Activated CD8-positive, alpha-beta memory T cell treated with anti-CD3 and anti-CD28 coated beads for 48 hours (primary cell): ENCODE data around the gene PAQR5.
A peak's percentile ranks its signal among the peaks of the same experiment; 100 is the strongest.
"Not testable (repeated sequence)": the region's sequence is repeated elsewhere in the genome, so short reads cannot be mapped to it uniquely, and the experiment has no call there.

Source experiments
- DNase-seq, 3 experiments: peaks; one replicate each; pipeline ENCODE4 v3.0.0-alpha.2; 2020; ENCODE audit warnings: low read depth in 2 of 3, low spot score in 2 of 3

PAQR5 gene

DNA sequence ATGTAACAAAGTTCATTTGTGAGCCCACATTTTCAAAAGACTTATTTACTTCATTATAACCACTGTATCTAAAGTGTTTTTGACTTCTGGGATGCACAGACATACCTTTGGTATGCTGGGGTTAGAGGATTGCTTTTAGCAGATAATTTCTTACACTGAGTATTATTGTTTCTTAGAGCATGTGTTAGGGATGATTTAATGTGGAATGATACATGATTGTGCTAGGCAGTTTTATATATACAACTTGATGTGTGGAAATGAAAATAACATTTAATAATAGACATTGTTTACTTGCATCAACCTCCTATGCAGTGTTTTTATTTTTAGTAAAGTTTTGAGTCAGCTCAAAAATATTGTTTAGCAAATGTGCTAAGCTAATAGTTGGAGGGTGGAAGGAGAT is 118.9 kb downstream of the PAQR5 start:
- DNase-seq, result no peak

GRCh38 chr15:69421498-69421897 is 122.8 kb downstream of the PAQR5 start:
- DNase-seq, result no peak

DNA sequence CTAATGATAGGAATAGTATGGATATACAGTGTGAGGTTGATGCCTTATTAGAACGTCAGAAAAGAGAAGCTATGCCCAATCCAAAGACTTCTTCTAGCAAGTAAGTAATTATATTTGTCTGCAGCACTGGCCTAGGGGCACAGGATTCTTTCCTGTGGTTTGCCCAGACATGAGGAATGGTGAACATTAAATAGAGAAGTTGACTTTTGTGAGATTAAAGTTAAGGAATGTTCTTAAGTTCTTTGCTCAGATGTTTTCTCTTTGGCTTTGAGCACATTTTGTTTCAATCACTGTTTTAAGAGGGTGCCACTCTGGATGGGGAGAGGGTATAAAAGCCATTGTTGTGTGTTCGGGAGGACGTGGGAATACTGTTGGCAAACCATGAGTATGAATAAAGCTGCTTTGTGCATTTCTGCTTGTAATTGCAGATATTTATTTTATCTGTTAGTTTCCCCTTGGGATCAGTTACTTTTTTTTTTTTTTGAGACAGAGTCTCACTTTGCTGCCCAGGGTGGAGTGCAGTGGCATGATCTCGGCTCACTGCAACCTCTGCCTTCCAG is 123.7 kb downstream of the PAQR5 start:
- no peak for DNase-seq

- DNase-seq, result no peak
Measured at GRCh38 chr15:69424001-69424400, 125.3 kb downstream of the PAQR5 start.

DNA sequence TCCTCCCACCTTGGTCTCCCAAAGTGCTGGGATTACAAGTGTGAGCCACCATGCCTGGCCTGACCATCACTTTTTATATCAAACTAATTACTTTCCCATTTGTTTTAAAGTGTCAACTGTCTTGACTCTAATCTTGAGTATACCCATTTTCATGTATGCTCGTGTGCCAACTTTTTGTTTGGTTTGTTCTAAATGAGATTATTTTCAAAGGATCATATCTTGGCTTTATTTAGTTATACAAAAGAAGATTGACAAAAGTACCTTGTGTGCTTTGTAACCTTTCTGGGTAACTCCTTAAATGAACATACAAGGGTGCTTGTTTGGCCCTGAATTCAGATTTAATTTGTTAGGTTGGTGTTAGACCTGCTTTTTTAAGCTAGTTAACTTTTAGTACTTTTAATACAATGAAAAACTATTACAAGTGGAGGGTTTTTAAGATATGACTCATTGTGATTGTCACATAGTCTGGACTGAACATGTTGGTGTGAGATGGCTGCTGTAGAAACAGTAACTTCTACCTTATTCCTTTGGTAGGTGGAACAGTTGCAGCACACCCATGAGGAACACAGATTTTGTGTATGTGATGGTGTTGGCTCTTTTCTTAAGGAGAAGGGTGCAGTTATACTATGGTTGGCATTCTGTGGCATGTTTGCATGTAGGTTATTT is 126.2 kb downstream of the PAQR5 start:
- DNase-seq, result no peak

- DNase-seq, result no peak
Measured at GRCh38 chr15:69433831-69434230, 135.1 kb downstream of the PAQR5 start.

DNA sequence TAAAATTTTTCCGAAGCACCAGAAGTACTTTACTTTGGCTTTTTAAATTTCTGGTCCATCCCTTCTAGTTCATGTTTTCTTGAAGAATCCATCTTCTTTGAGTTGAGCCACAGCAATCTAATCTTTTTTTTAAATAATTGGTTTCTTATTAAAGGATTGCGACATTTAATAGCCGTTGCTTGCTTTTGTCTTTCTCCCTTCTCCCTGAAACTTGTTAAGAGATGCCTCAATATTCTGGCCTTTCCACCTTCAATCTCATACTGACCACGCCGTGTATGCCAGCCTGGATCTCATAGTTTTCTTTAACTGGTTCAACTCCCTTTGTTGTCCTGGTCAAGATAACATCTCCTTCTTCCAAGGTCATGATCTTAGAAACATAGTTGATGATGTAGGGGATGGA is 135.5 kb downstream of the PAQR5 start:
- no peak for DNase-seq

GRCh38 chr15:69434679-69435078 is 136.0 kb downstream of the PAQR5 start:
- DNase-seq, result no peak

- DNase-seq, result no peak
Measured at GRCh38 chr15:69435985-69436384, 137.3 kb downstream of the PAQR5 start.

DNA sequence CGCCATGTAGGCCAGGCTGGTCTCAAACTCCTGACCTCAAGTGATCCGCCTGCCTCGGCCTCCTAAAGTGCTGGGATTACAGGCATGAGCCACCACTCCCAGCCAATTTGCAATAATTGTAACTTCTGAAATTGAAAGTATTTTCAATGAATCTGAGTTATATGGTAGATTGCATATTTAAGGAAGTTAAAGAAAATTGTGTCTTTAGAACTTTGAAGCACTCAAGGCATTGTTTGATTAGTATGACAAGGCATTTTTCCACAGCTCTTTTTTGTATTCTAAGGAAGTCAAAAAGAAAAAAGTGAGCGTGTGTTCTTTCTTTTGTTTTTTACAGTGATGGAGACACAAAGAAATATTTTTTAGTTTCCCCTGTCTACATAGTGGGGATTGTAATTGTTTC is 138.2 kb downstream of the PAQR5 start:
- no peak for DNase-seq

- no peak for DNase-seq
Measured at GRCh38 chr15:69439623-69440022, 140.9 kb downstream of the PAQR5 start.

GRCh38 chr15:69443032-69443611 is 144.4 kb downstream of the PAQR5 start:
- DNase-seq, result no peak

DNA sequence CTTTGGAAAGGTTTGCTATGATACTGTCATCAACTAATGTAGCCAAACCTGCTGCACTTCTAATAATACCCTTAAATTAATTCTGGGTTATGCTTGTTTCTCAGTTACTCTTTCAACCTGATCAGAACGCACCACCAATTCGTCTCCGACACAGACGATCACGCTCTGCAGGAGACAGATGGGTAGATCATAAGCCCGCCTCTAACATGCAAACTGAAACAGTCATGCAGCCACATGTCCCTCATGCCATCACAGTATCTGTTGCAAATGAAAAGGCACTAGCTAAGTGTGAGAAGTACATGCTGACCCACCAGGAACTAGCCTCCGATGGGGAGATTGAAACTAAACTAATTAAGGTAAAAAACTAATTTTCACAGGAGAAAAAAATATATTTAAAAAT is 146.0 kb downstream of the PAQR5 start:
- DNase-seq, result no peak

DNA sequence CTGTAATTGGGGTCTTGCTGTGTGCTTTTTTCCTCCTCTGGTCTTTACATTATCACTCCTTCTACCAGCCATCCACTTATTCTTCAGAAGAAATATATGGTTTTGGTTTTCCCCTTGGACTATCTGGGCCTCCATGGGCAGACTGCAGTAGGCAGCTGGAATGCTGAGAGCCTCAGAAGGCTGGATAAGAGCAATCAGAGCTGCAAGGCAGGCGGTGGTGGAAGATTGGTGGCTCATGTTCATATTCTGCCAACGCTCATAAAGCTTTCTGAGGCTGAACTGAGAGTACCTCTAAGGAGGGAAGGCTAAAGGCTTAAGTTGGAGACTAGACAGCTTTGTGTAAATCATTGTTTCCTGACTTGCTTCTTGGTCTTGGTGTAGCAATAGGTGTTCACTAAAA is 148.2 kb downstream of the PAQR5 start:
- no peak for DNase-seq

- DNase-seq, result not testable (repeated sequence)
Measured at GRCh38 chr15:69450221-69450620, 151.5 kb downstream of the PAQR5 start.

DNA sequence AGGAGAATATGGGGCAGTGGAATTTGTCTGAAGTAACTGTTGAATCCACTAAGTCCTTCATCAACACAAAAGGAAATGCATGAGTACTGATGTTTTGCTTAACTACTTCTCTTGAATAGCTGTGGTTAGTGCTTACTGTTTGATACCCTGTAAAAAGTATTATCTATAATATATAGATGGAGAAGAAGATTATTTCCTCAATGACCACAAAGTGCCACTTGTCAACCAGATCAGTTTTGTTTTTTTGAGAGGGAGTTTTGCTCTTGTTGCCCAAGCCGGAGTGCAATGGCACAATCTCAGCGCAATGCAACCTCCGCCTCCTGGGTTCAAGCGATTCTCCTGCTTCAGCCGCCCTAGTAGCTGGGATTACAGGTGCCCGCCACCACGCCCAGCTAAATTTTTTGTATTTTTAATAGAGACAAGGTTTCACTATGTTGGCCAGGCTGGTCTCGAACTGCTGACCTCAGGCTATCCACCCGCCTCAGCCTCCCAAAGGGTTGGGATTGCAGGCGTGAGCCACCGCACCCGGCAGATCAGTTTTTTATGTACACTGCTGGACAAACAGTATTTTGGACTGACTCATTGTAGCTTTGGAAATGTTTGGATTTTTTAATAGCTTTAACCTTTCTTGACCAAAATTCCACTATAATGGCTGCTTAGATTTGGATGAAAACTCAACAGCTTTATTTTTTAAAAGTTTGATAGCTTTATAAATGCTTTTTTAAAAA is 152.4 kb downstream of the PAQR5 start:
- no peak for DNase-seq

GRCh38 chr15:69451951-69452691 is 153.4 kb downstream of the PAQR5 start:
- no peak for DNase-seq

DNA sequence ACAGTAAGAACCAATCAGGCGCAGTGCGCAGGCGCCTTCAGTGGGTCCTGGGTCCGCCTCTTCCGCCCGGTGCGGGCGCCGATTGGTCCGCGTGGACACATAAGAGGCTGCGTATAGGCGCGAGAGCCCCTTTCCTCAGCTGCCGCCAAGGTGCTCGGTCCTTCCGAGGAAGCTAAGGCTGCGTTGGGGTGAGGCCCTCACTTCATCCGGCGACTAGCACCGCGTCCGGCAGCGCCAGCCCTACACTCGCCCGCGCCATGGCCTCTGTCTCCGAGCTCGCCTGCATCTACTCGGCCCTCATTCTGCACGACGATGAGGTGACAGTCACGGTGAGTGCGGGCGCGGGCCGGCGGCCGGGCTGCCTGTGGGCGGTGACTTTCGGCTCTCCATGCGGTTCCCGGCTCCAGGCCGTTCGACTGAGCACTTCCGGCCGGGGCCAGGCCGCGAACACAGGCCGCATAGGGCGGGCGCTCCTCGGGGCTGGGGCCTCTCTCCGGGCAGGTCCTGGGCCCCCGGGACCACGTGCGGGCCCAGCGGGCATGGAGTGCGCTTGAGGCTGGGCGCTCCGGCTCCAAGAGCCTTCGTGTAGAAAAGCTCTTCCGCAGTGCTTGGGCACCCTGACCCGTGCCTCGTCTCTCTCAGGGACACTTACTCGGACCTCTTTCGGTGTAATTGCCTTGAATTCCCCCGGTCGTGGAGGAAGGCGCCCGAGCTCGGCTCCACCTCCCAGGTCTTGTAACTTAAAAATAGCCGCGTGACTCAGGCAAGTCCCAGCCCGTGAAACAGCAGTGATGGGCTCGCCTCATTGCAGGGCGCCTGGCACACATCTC is 154.2 kb downstream of the PAQR5 start, which contains the start of gene RPLP1:
RPLP1 (plus strand) TSS at position 127 of the 830 bp plus-strand sequence; CDS start at position 258, 131 bp downstream.
- DNase-seq, result peak; percentile 85 to 92 (median 88)

DNA sequence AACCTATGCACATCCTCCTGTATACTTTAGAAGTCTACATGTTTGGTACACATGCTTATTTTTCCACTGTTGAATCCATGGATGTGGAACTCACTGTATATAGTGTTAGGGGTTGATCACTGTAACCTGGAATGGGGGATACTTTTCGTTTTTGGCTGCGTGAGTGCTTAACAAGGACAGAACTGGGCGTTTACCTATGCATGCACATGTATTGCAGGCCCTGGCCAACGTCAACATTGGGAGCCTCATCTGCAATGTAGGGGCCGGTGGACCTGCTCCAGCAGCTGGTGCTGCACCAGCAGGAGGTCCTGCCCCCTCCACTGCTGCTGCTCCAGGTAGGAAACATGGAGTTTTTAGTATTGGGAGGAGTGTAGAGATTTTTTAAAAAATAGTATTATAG is 156.2 kb downstream of the PAQR5 start:
- DNase-seq, result no peak
